T-helper 2 cell treated with Interferon-gamma antibody and Interleukin-4, amounts not matched to agents 5 μg/mL and 100 μg/mL, for 36 hours (primary cell): ENCODE data around the gene NCDN.
"Not testable (repeated sequence)": the region's sequence is repeated elsewhere in the genome, so short reads cannot be mapped to it uniquely, and the experiment has no call there.

Source experiments
- DNase-seq: peaks from one replicate; pipeline ENCODE4 v3.0.0; 2021; ENCODE audit warnings: low spot score
- H3K27ac Mint-ChIP-seq: one replicate; pipeline ENCODE4 v1.8.0; 2021; ENCODE audit warnings: mild to moderate bottlenecking, mixed read lengths
- H3K27me3 Mint-ChIP-seq: one replicate; pipeline ENCODE4 v1.8.0; 2021; ENCODE audit warnings: low read depth, mixed read lengths
- H3K36me3 Mint-ChIP-seq: one replicate; pipeline ENCODE4 v1.8.0; 2021; ENCODE audit warnings: low read depth, mixed read lengths
- H3K4me1 Mint-ChIP-seq: one replicate; pipeline ENCODE4 v1.8.0; 2021; ENCODE audit warnings: low read depth, mixed read lengths
- H3K4me3 Mint-ChIP-seq: one replicate; pipeline ENCODE4 v1.8.0; 2022; ENCODE audit warnings: mild to moderate bottlenecking, moderate library complexity, mixed read lengths
- H3K9me3 Mint-ChIP-seq: one replicate; pipeline ENCODE4 v1.8.0; 2021; ENCODE audit warnings: mixed read lengths

Gene NCDN

DNA sequence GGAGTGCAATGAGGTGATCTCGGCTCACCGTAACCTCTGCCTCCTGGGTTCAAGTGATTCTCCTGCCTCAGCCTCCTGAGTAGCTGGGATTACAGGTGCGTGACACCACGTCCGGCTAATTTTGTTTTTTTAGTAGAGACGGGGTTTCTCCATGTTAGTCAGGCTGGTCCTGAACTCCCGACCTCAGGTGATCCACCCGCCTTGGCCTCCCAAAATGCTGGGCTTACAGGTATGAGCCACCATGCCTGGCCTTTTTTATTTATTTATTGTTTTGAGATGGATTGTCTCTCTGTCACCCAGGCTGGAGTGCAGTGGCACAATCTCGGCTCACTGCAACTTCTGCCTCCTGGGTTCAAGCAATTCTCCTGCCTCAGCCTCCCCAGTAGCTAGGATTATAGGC, 24.0 kb downstream of the NCDN start:
- not testable (repeated sequence) for H3K4me3 Mint-ChIP-seq, H3K27me3 Mint-ChIP-seq, H3K27ac Mint-ChIP-seq, H3K4me1 Mint-ChIP-seq, DNase-seq, H3K9me3 Mint-ChIP-seq, H3K36me3 Mint-ChIP-seq

DNA sequence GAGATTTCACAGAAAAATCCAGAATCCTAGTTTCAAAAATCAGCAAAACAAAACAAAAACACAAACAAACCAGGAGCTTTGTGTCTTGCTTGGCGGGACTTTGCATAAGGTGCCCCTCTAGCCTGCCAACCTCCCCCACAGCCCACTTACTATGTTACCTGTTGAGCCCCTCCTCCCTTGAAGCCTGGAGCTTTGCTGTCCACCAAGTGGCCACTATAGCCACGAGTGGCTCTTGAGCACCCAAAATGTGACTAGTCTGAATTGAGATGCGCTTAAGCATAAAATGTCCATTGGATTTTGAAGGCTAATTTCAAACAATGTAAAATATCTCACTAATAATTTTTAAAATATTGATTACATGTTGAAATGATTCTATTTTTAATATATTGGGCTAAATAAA, 27.7 kb downstream of the NCDN start:
- no peaks in the 10 kb centered on the region for H3K4me1 Mint-ChIP-seq
- no peak for DNase-seq
- no peaks in the 10 kb centered on the region for H3K27me3 Mint-ChIP-seq
- H3K9me3 Mint-ChIP-seq: no peaks in the 10 kb centered on the region
- H3K36me3 Mint-ChIP-seq: no peaks in the 10 kb centered on the region
- H3K4me3 Mint-ChIP-seq: no peak overlapping the region
- no peak overlapping the region for H3K27ac Mint-ChIP-seq

DNA sequence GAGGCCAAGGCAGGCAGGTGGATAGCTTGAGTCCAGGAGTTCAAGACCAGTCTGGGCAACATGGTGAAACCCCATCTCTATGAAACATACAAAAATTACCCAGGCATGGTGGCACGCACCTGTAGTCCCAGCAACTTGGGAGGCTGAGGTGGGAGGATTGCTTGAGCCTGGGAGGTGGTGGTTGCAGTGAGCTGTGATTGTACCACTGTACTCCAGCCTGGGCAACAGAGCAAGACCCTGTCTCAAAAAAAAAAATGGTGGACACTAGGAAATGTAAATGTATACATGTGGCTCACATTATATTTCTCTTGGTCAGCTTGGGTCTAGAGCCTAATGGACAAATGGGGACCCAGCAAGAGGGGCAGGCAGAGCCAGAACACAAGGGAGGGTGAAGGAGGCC, 28.2 kb downstream of the NCDN start:
- not testable (repeated sequence) for H3K4me1 Mint-ChIP-seq, H3K4me3 Mint-ChIP-seq, DNase-seq, H3K9me3 Mint-ChIP-seq, H3K36me3 Mint-ChIP-seq, H3K27me3 Mint-ChIP-seq, H3K27ac Mint-ChIP-seq

DNA sequence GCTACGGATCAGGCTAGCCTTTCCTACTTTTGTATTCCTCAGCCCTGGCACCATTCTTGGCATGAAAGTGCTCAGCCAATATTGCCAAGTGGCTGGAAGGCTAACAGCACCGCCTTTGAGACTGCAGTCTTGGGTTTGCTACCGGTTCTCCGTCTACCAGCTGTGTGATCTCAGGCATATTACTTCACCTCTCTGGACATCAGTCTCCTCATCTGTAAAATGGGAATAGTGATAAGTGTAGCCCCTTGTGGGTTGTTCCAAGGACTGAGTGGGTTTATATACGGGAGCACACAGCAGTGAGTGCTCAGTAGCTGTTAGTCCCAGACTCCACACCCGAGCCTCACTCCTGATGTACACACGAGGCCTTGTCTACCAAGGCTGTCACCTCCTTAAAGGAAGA, 29.2 kb downstream of the NCDN start:
- H3K27me3 Mint-ChIP-seq: no peaks in the 10 kb centered on the region
- no peak overlapping the region for H3K27ac Mint-ChIP-seq
- no peak for DNase-seq
- H3K9me3 Mint-ChIP-seq: no peaks in the 10 kb centered on the region
- H3K4me3 Mint-ChIP-seq: no peak overlapping the region
- H3K4me1 Mint-ChIP-seq: no peaks in the 10 kb centered on the region
- no peaks in the 10 kb centered on the region for H3K36me3 Mint-ChIP-seq

DNA sequence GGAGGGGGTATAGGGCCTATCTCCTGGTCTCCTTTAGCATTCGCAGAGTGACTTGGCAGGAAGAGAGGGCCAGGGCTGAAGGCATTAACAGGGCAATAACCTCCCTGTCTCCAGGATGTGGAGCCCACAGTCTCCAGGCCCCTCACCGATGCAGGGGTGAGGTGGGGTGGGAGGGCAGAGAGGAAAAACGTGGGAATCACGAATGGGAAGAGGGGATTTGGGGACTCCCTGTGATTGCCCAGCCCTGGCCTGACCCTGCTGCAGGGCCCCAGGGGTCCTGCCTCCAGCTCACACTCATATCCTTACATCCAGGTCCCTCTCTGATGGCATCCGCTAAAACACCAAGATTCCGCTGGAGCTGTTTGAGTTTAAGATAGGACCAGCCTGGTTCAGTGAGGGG, 30.1 kb downstream of the NCDN start:
- Mint-ChIP-seq H3K27ac (no peak overlapping the region), H3K4me1 (peaks cover 1% of the 10 kb centered on the region), H3K4me3 (no peak overlapping the region), H3K36me3 (no peaks in the 10 kb centered on the region), H3K9me3 (no peaks in the 10 kb centered on the region), H3K27me3 (no peaks in the 10 kb centered on the region)
- no peak for DNase-seq

DNA sequence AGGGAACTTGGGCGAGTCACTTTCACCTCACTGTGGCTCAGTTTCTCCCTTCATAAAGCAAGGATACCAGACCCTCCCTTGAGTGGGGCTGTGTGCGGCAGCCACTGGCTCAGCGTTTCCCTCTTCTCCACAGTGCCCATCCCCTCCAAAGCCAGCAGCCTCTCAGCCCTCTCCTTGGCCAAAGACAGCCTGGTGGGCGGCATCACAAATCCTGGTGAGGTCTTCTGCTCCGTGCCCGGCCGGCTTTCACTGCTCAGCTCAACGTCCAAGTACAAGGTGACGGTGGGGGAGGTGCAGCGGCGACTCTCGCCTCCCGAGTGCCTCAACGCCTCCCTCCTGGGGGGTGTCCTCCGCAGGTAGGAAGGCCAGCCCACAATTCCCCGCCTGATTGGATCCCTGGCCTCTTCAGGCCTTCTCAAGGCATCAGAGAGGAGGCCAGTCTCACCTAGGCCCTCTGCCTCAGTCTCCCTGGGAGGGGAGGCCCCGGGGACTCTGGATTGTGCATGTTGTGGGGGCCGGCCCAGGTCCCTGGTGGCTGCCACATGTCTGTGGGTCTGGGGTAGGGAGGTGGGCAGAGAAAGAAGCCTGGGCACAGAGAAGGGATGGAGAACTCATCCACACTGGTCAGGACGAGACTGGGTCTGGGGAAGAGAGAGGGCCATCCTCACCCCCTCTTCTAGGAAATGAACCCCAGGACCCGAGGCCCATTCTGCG, 30.8 kb downstream of the NCDN start:
- Mint-ChIP-seq H3K4me3 (no peak overlapping the region), H3K9me3 (no peaks in the 10 kb centered on the region), H3K36me3 (no peaks in the 10 kb centered on the region), H3K4me1 (peaks cover 5% of the 10 kb centered on the region), H3K27me3 (no peaks in the 10 kb centered on the region), H3K27ac (no peak overlapping the region)
- no peak for DNase-seq

DNA sequence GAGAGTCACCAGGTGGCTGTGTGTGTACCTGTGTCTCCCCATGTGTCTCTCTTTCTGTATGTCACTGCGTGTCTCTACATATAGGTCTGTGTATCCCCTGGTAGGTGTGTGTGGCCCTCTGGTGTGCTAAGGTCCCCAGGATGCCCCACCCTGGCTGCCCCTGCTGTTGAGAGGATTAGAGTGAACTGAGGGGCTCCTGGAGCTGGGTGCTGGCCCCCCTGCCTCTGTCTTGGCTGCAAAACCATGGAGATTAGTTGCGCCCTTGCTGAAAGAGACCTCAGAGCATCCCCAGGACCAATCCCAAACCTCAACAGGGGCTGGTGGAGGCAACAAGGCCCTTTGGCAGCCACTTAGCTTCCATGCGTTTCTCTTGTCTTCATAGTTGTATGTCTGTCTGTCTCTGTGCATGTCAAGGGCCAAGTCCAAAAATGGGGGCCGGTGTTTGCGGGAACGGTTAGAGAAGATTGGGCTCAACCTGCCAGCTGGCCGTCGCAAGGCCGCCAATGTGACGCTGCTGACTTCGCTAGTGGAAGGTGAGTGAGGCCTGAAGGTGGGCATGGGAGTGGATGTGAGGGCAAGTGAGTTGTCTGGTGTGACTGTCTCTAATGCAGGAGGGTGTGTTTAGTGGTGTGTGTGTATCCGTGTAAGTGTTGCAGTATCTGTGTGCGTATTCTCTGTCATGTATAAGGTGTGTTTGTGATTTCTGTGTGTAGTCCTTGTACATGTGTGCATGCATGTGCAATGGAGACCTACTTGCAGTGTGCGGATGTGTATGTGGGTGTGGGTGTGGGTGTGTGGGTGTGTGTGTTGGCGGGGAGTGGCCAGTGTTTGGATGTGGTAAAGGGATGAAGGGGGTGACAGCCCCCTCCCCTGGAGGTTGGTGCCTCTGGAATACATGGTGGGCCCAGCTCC, 32.2 kb downstream of the NCDN start:
- no peak for DNase-seq
- Mint-ChIP-seq H3K36me3 (no peaks in the 10 kb centered on the region), H3K27me3 (no peaks in the 10 kb centered on the region), H3K4me1 (peaks cover 11% of the 10 kb centered on the region), H3K4me3 (no peak overlapping the region), H3K9me3 (no peaks in the 10 kb centered on the region), H3K27ac (no peak overlapping the region)

DNA sequence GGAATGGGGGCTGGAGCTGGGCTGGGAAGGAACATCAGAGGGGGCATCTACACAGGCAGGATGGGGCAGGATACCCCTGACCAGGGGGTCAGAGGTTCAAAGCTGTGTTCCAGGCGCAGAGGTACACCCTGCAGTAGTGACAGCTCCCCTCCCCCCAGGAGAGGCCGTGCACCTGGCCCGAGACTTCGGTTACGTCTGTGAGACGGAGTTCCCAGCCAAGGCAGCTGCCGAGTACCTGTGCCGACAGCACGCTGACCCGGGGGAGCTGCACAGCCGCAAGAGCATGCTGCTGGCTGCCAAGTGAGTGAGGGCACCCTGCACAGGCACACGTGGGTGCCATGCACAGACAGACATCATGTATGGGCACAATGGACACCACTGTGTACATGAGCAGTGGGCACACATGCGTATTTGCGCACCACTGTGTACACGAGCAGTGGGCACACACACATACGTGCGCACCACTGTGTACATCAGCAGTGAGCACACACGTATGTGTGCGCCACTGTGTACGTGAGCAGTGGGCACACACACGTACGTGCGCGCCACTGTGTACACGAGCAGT, 33.0 kb downstream of the NCDN start:
- H3K4me1 Mint-ChIP-seq: peaks cover 11% of the 10 kb centered on the region
- no peak overlapping the region for H3K27ac Mint-ChIP-seq
- DNase-seq: no peak
- H3K36me3 Mint-ChIP-seq: no peaks in the 10 kb centered on the region
- H3K9me3 Mint-ChIP-seq: no peaks in the 10 kb centered on the region
- no peaks in the 10 kb centered on the region for H3K27me3 Mint-ChIP-seq
- H3K4me3 Mint-ChIP-seq: no peak overlapping the region

DNA sequence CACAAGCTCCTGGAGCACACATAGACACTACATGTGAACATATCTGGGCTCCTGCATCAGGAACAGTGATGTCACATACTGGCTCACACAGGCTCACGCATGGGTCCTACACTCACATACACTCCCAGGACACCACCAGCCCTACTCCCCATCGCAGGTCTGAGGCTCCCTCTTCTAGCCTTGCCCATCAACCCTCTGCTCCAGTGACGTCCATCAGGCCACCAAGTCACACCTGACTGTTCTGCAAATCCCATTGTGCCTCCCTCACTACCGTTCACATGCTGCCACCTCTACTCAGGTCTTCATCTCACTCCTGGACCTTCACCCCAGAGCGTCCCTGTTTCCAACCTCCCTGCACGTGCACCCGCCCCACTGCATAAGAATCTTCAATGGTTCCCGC, 33.6 kb downstream of the NCDN start:
- H3K27ac Mint-ChIP-seq: no peak overlapping the region
- peaks cover 5% of the 10 kb centered on the region for H3K36me3 Mint-ChIP-seq

DNA sequence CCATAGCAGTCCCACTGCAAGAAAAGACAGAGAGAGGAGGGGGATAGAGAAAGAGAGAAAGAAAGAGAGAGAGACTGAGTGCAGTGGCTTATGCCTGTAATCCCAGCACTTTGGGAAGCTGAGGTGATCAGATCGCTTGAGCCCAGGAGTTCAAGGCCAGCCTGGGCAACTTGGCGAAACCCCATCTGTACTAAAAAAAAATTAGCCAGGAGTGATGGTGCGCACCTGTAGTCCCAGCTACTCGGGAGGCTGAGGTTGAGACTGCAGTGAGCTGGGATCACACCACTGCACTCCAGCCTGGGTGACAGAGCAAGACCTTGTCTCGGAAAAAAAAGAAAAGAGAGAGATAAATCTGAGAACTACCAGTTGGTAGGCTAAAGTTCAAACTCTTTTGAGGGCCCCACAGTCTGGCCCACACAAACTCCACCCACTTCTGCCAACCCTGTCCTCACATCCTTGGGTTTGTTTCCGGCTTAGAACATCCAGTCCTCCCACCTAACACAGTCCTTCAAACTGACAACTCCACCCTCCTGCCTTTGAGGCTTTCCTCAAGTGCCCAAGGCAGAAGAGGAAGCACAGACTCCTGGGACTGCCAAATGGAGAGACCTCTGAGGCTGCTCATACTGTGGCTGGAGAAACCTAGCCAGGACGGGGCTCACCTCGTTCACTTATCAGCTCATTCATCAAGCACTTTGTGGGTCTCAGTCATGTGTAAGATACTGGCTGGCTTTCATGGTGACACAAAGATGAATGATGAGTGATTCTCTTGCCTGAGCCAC, 35.6 kb downstream of the NCDN start:
- Mint-ChIP-seq H3K9me3 (no peaks in the 10 kb centered on the region), H3K27ac (peak overlapping the region; percentile 2), H3K27me3 (no peaks in the 10 kb centered on the region), H3K36me3 (peaks cover 5% of the 10 kb centered on the region), H3K4me1 (peaks cover 11% of the 10 kb centered on the region), H3K4me3 (peak overlapping the region; percentile 7)
- no peak for DNase-seq

More for the DNA sequence above, 33.6 kb downstream of the NCDN start:
- H3K4me1 Mint-ChIP-seq: peaks cover 11% of the 10 kb centered on the region
- no peak overlapping the region for H3K4me3 Mint-ChIP-seq
- H3K27me3 Mint-ChIP-seq: no peaks in the 10 kb centered on the region
- H3K9me3 Mint-ChIP-seq: no peaks in the 10 kb centered on the region
- DNase-seq: no peak

DNA sequence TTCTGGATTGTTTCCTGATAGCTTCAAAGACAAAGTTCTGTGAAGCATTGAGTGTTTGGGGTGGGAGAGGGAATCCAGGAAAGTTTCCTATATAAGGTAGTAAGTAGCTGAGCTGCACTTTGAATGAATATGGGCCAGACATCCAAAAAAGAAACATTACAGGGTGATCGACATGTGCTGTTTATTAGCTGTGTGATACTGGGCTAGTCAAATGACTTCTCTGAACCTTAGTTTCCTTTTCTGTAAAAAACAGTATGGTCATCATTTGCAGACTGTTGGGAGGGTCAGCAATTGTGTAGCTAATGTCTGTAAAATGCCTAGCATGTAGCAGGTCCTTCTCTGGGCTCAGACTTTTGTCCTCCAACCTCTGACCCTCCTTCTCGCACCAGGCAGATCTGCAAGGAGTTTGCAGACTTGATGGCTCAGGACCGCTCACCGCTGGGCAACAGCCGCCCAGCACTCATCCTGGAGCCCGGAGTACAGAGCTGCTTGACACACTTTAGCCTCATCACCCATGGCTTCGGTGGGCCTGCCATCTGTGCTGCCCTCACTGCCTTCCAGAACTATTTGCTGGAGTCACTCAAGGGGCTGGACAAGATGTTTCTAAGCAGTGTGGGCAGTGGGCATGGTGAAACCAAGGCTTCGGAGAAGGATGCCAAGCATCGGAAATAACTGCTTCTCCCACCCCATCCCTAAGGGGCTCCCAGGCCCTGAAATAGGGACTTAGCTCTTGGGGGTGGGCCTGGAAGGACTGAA, 36.6 kb downstream of the NCDN start:
- Mint-ChIP-seq H3K4me1 (peaks cover 11% of the 10 kb centered on the region), H3K27ac (no peak overlapping the region), H3K27me3 (no peaks in the 10 kb centered on the region), H3K4me3 (no peak overlapping the region), H3K36me3 (peaks cover 5% of the 10 kb centered on the region), H3K9me3 (no peaks in the 10 kb centered on the region)
- no peak for DNase-seq

DNA sequence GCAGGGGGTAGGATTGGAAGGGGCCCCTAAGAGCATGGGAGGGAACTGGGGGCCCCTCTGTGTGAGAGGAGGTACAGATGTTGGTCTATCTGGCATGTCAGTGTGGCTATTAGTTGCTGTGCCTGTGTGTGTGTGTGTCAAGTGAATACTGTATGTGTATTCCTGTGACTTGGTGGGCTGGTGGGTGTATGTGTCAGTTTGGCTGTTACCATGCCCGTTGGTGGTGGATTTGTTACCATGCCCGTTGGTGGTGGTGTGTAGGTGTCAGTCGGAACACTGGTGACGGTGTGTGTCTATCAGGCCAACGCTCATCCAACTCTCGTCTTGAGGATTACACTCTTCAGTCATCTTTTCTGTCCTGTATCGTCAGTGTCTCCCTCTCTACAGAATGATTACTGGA, 38.1 kb downstream of the NCDN start:
- Mint-ChIP-seq H3K27me3 (no peaks in the 10 kb centered on the region), H3K4me3 (no peak overlapping the region), H3K27ac (no peak overlapping the region), H3K4me1 (peaks cover 11% of the 10 kb centered on the region), H3K36me3 (peaks cover 12% of the 10 kb centered on the region), H3K9me3 (no peaks in the 10 kb centered on the region)
- DNase-seq: no peak

DNA sequence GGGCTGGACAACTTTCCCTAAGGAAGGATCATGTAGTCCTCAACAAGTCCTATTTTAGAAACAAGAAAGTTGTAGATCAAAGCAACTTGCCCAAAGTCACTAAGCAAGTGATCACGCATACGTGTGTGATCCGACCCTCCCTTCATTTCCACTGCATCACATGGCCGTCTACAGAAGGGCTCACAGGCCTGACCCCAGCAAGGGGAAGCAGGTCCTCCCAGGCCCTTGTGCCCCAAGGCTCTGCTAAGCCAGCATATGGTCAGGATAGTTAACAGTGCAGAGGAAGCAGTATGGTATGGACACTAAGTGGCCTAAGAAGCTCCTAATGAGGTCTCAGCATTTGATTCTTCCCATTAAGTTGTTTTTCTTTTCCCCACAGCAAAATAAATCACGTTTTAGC, 40.3 kb downstream of the NCDN start:
- H3K9me3 Mint-ChIP-seq: no peaks in the 10 kb centered on the region
- H3K27ac Mint-ChIP-seq: no peak overlapping the region

More for the DNA sequence above, 40.3 kb downstream of the NCDN start:
- no peak overlapping the region for H3K4me3 Mint-ChIP-seq
- peaks cover 8% of the 10 kb centered on the region for H3K4me1 Mint-ChIP-seq
- no peaks in the 10 kb centered on the region for H3K27me3 Mint-ChIP-seq
- DNase-seq: no peak
- peaks cover 14% of the 10 kb centered on the region for H3K36me3 Mint-ChIP-seq
